Measurements from ENCODE around the gene KNG1. TPM values are rescaled to one million over a fixed set of nuclear protein-coding genes. Genes with fewer than 3 reads are reported as not detected.

The KNG1 gene
- total and polyA plus RNA-seq, 10 of the 15 experiments (the other 5 are each of a cell fraction or from before 2014, with no cell fraction given): 0.21 TPM; not detected in 9

DNA sequence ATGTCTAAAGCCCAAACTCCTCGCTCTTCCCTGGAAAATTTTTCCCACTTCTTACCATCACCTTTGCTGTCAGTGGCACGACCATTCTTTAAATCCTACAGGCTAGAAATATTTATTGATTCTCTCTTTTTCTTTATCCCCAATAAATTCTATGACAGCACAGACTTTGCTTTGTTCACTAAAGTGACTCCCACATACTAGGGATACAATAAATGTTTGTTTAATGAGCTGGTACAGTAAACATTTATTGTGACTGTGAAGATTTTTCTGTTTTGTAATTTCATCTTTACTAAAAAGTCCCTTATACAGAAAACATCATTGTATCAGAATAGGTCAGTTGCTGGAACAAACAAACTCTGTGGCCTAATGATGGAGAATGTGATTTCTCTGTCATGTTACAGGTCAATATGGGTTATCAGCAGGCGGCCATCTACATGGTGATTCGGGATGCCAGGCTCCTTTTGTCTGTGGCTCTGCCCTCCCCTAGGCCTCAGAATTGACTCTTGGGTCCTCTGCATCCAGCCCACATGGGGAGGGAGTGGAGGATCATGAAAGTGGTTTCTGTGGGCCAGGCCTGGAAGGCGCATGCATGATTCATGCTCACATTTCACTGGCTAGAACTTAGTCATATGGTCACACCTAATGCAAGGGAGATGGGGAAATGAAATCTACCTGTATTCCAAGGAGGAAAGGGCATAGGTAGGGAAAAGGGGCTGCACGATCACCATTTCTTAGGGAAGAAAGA lies 22.7 kb upstream of the KNG1 start:
- in situ Hi-C loops (cut with MboI) (no loop called here), intact Hi-C loops (cut with micrococcal nuclease; ENCODE audit: unreplicated experiment) (no loop called here)
- ChIA-PET CTCF (no interaction called here), RAD21 (ENCODE audit: unreplicated experiment) (no interaction called here), POLR2A (interaction anchor here (0.6 kb wide), 1 partner anchor 79 kb away, joined by 3 read pairs; no protein-coding TSS in a partner anchor), SMC1A (ENCODE audit: uncharacterized antibody, unreplicated experiment) (no interaction called here)
- H4K20me1 ChIP-seq (ENCODE audit: control insufficient read depth, insufficient read depth): no peaks in the 10 kb centered on the region
- H2AFZ ChIP-seq (ENCODE audit: control insufficient read depth, low read depth, low read length): no peak overlapping the region
- WGBS (ENCODE audit: insufficient coverage, insufficient replicate concordance, low lambda C conversion rate, missing lambda C conversion rate): 34% methylated on average over 6 of the region's 6 CpGs
- H3K4me2 ChIP-seq (ENCODE audit: control insufficient read depth, insufficient read depth): no peak overlapping the region
- H3K27me3 ChIP-seq (replicated peaks in 1 of 2; ENCODE audit: control insufficient read depth in 2 of 2, insufficient read depth in 2 of 2, low read length in 1 of 2): no peaks in the 10 kb centered on the region
- no peak for TF ChIP-seq SRF (IDR thresholded peaks at IDR 0.05; ENCODE audit: low read depth in 2 of 2, low read length in 2 of 2)
- TF ChIP-seq TARDBP (IDR thresholded peaks at IDR 0.05; ENCODE audit: borderline replicate concordance): no peak
- TF ChIP-seq NFIC (IDR thresholded peaks at IDR 0.05; ENCODE audit: low read depth, low read length): no peak
- no peaks in the 10 kb centered on the region for H3K9me3 ChIP-seq (replicated peaks; ENCODE audit: control insufficient read depth, insufficient read depth, low read length)
- BruUV-seq (replicated peaks): no TSS peak
- no peak overlapping the region for H3K4me3 ChIP-seq
- no peaks in the 10 kb centered on the region for H3K36me3 ChIP-seq (ENCODE audit: control insufficient read depth in 2 of 2, insufficient read depth in 2 of 2, low read length in 1 of 2)
- no peak overlapping the region for H3K9ac ChIP-seq (ENCODE audit: control insufficient read depth, insufficient read depth, low read length)
- H3K79me2 ChIP-seq (ENCODE audit: control insufficient read depth, insufficient read depth, low read length): no peaks in the 10 kb centered on the region
- H3K27ac ChIP-seq (ENCODE audit: control insufficient read depth, insufficient read depth): no peak overlapping the region
- DNase-seq (ENCODE audit: low read depth, low spot score) (no peak), ATAC-seq (no peak), FAIRE-seq (no peak)
- no peaks in the 10 kb centered on the region for H3K4me1 ChIP-seq (ENCODE audit: control insufficient read depth, insufficient read depth, low read length)

DNA sequence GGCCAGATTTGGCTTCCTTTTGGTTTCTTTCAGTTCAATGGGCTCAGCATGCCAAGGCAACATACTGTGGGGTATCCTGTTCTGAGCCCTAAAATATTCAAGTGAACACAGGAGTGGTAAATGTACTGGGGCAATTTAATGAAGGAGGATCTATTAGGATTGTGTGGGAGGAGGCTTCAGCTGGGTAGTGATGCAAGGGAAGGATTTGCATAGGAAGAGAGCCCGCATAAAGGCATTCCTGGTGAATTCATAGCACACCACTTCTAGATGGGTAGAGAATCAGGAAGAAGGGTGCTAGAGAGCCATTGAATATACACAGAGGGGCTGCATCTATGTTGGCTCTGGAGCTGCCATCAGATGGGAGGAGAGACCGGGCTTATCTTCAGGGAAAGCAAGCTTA lies 20.6 kb upstream of the KNG1 start:
- 97% methylated on average over 2 of the region's 2 CpGs for WGBS (ENCODE audit: insufficient coverage, insufficient replicate concordance, low lambda C conversion rate, missing lambda C conversion rate)
- Histone ChIP-seq H3K27ac (ENCODE audit: control insufficient read depth, insufficient read depth) (no peak overlapping the region), H3K9ac (ENCODE audit: control insufficient read depth, insufficient read depth, low read length) (no peak overlapping the region), H3K4me3 (no peak overlapping the region), H3K36me3 (ENCODE audit: control insufficient read depth in 2 of 2, insufficient read depth in 2 of 2, low read length in 1 of 2) (no peaks in the 10 kb centered on the region), H4K20me1 (ENCODE audit: control insufficient read depth, insufficient read depth) (no peaks in the 10 kb centered on the region), H3K4me1 (ENCODE audit: control insufficient read depth, insufficient read depth, low read length) (no peaks in the 10 kb centered on the region), H2AFZ (ENCODE audit: control insufficient read depth, low read depth, low read length) (no peak overlapping the region), H3K9me3 (replicated peaks; ENCODE audit: control insufficient read depth, insufficient read depth, low read length) (no peaks in the 10 kb centered on the region), H3K4me2 (ENCODE audit: control insufficient read depth, insufficient read depth) (no peak overlapping the region), H3K79me2 (ENCODE audit: control insufficient read depth, insufficient read depth, low read length) (no peaks in the 10 kb centered on the region), H3K27me3 (replicated peaks in 1 of 2; ENCODE audit: control insufficient read depth in 2 of 2, insufficient read depth in 2 of 2, low read length in 1 of 2) (no peaks in the 10 kb centered on the region)
- in situ Hi-C loops (cut with MboI) (no loop called here), intact Hi-C loops (cut with micrococcal nuclease; ENCODE audit: unreplicated experiment) (no loop called here)
- ChIA-PET SMC1A (ENCODE audit: uncharacterized antibody, unreplicated experiment) (no interaction called here), RAD21 (ENCODE audit: unreplicated experiment) (no interaction called here), CTCF (no interaction called here), POLR2A (no interaction called here)
- FAIRE-seq (no peak), DNase-seq (ENCODE audit: low read depth, low spot score) (no peak), ATAC-seq (no peak)
- TF ChIP-seq RBBP5 (conservative IDR thresholded peaks at IDR 0.05) (no peak), WRNIP1 (IDR thresholded peaks at IDR 0.05; ENCODE audit: borderline replicate concordance, low read depth, low read length) (no peak), CBX5 (IDR thresholded peaks at IDR 0.05; ENCODE audit: low read depth) (no peak), SIX5 (IDR thresholded peaks at IDR 0.05; ENCODE audit: low read depth, low read length, severe bottlenecking) (no peak)
- BruUV-seq (replicated peaks): no TSS peak

All from GM12878 (cell line).